Astrocyte of the cerebellum (primary cell): Measurements from ENCODE around the gene PTPRJ.
A peak's percentile ranks its signal among the peaks of the same experiment; 100 is the strongest.

Experiments used
- DNase-seq: peaks from one replicate; pipeline ENCODE4 v3.0.0-alpha.2; 2011; ENCODE audit warnings: low read depth
- H3K4me3 ChIP-seq: 2 replicates; pipeline ENCODE4 v1.5.1; 2011; ENCODE audit warnings: mild to moderate bottlenecking, low read depth, low read length, moderate library complexity
- CTCF ChIP-seq: IDR thresholded peaks from 2 replicates; pipeline ENCODE4 v1.5.1; 2012; ENCODE audit warnings: low read length, low read depth, moderate library complexity, mild to moderate bottlenecking; ENCODE audit errors: missing control alignments
- in situ Hi-C: cut with HindIII; loops from 2 replicates; pipeline ENCODE4 v1.10.0; 2017; ENCODE audit warnings: low sequenced_read_pairs

Gene PTPRJ

GRCh38 chr11:48096588-48097525 lies 116.5 kb downstream of the PTPRJ start:
- in situ Hi-C loops: no loop called here
- no peak for DNase-seq
- peak; percentile 4 for TF ChIP-seq CTCF

GRCh38 chr11:48098024-48098423 lies 117.7 kb downstream of the PTPRJ start:
- no peak overlapping the region for H3K4me3 ChIP-seq
- in situ Hi-C loops: no loop called here

More at GRCh38 chr11:48096588-48097525, 116.5 kb downstream of the PTPRJ start:
- H3K4me3 ChIP-seq: no peak overlapping the region

GRCh38 chr11:48099916-48100446 lies 119.6 kb downstream of the PTPRJ start:
- no peak for TF ChIP-seq CTCF
- in situ Hi-C loops: no loop called here

More at GRCh38 chr11:48098024-48098423, 117.7 kb downstream of the PTPRJ start:
- DNase-seq: no peak
- no peak for TF ChIP-seq CTCF

GRCh38 chr11:48101044-48101733 lies 120.8 kb downstream of the PTPRJ start:
- H3K4me3 ChIP-seq: no peak overlapping the region
- no peak for TF ChIP-seq CTCF
- DNase-seq: no peak
- in situ Hi-C loops: no loop called here

More at GRCh38 chr11:48099916-48100446, 119.6 kb downstream of the PTPRJ start:
- no peak for DNase-seq
- no peak overlapping the region for H3K4me3 ChIP-seq

- no peak for TF ChIP-seq CTCF
- no peak overlapping the region for H3K4me3 ChIP-seq
- in situ Hi-C loops: no loop called here
- no peak for DNase-seq
Measured at GRCh38 chr11:48101958-48102357, 121.6 kb downstream of the PTPRJ start.
